GM19455 (cell line): ENCODE data around the gene MYBPHL.

Experiments
- ATAC-seq: cut with Tn5 transposase; IDR thresholded peaks from one replicate; pipeline ENCODE4 v1.9.1; 2021; ENCODE audit not compliant: unreplicated experiment

The MYBPHL gene, protein sequence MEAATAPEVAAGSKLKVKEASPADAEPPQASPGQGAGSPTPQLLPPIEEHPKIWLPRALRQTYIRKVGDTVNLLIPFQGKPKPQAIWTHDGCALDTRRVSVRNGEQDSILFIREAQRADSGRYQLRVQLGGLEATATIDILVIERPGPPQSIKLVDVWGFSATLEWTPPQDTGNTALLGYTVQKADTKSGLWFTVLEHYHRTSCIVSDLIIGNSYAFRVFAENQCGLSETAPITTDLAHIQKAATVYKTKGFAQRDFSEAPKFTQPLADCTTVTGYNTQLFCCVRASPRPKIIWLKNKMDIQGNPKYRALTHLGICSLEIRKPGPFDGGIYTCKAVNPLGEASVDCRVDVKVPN

GRCh38 chr1:109306832-109307273 lies at the start of gene MYBPHL:
MYBPHL (minus strand) TSS chr1:109307011; CDS start chr1:109306991, 20 bp downstream.
- ATAC-seq = no peak

DNA sequence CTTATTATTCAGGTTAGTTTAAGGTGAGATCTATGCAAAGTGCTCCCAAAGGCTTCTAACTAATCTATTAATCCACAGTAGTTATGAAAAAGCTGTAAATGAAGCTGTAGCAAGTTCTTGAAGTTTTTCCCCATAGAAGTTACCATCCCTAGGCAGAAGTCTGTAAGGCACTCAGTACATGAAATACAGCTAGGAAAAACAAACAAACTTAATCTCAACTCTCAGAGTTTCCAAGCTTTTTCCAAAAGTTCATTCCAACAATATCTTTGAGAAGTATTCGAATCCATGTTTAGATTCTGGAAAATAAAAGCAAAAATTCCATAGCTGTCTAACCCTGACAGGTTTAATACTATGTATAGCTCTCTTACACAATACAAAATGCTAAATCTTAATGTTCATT lies 49.7 kb upstream of the MYBPHL start:
- ATAC-seq = no peak

GRCh38 chr1:109354929-109355328 lies 48.1 kb upstream of the MYBPHL start:
- no peak for ATAC-seq

GRCh38 chr1:109351457-109351856 lies 44.6 kb upstream of the MYBPHL start:
- no peak for ATAC-seq

DNA sequence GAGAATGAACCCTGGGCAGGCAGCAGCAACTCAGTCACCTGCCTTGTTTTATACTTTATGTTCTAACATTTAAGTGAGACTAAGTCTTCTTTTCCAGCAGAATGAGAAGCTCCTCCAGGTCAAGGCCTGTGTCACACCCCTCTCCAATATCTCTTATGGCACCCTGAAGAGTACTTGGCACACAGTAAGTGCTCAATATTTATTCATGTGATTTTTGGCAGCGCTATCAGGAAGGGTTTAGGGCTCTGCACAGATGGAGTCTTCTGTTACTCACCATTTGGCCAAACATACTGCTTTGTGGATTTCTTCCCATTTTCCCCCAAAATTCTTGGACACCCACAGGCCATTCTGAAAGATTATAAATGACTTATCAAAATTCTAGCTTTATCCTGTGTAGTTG lies 43.8 kb upstream of the MYBPHL start:
- ATAC-seq = no peak

GRCh38 chr1:109350182-109350581 lies 43.4 kb upstream of the MYBPHL start:
- ATAC-seq = no peak

GRCh38 chr1:109347511-109347910 lies 40.7 kb upstream of the MYBPHL start:
- ATAC-seq = no peak

DNA sequence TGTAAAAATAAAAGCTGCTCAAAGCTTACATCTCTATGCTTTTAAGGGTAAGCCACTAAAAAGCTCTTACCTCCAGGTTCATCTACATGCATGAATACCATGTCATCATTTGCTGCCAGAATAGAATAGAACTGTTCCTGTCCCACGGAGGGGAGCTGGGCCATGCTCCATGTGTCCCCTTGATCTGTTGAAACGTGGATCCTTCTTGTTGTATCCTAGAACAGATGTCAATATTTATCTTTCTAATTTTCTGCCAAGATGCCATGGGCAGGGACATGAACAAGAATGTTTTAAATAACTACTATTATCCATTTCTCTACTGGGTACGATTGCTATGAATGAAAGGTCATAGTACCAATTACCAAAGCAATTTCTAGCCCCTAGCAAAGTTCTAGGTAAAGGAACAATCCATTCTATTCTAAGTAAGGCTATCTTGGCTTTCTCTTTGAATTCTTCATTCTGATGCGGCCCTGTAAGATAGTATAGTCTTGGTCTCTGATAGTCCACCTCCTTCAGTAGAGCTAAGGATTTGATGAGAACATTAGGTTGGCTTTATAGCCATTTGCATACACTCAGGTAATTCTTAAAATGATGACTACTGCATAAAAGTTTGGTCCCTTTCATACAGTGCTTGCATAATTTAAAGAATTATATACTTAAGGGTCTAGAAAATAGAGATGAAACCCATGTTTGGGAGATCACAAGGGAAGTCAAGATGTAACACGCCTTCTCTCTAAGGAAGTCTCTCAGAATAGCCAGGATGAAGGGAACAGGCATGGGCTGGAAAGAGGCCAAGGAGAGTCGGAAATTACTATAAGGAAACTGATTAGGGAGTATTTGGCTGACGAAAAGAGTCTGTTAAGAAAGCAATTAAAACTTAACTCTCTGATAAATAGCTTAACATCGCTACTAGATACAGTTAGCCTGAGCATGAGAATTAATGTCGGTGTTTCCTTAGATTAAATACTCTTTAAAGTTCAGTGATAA lies 35.4 kb upstream of the MYBPHL start:
- ATAC-seq = no peak

- no peak for ATAC-seq
Measured at GRCh38 chr1:109338608-109339007, 31.8 kb upstream of the MYBPHL start.

DNA sequence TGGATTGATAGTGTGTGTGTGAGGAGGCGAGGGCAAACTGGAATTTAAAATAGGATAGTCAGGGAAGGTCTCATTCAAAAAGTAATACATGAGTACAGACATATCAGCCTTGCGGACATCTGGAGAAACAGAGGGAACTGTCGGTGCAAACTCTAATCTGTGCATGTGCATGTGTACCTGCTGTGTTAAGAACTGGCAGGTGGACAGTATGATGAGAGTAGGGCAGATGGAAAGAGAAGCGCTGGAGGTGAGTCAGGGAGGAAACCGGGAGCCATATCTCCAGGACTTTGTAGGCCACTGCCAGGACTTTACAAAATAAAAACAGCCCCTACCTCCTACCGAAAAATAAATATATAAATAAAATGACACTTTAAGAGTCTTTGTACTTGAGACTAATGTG lies 31.3 kb upstream of the MYBPHL start:
- ATAC-seq = no peak

- ATAC-seq = no peak
Measured at GRCh38 chr1:109335091-109335490, 28.3 kb upstream of the MYBPHL start.

DNA sequence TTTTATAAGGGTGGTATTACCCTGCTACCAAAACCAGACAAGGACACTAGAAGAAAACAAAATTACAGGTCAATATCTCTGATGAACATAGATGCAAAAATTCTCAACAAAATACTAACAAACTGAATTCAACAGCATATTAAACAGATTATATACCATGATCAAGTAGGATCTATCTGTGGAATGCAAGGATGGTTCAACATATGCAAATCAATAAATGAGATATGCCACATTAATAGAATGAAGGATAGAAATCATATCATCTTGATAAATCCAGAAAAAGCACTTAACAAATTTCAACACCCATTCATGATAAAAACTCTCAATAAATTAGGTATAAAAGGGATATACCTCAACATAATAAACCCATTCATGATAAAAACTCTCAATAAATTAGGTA lies 24.3 kb upstream of the MYBPHL start:
- no peak for ATAC-seq

DNA sequence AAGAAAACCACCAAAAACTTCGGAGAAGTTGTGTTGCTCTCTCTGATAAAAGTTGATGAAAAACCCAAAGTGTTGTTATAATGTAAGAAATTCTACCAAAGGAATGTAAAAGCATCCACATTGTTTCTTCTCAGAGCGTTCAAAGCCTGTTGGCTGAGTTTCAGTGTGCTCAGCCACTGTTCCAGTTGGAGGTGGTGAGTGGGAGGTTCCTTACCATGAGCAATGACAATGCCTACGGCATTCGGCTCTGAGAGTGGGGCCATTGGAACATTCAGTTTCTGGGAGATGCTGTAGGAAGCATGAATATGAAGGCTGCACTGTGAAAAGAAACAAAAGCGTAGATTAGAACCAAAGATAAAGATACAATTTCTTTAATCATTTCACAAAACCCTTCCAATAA lies 20.5 kb upstream of the MYBPHL start:
- ATAC-seq = no peak

DNA sequence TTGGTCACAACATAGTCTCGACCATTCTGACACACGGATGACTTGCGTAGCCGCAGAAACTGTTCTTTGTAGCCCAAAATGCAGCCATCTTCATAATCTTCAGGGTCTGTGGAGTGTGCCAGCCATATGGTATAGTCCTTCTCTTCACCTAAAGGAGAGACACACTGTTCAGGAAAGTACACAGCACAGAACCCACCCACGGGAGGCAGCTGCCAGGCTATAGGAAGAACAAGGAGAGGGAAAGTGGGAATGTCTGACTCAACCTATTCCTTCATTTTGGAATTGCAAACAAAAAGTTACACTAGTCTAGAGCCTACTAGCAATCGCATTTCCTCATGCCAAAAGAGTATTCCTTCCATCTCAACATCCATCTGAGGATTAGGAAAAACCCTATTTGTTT lies 16.2 kb upstream of the MYBPHL start:
- no peak for ATAC-seq

- no peak for ATAC-seq
Measured at GRCh38 chr1:109319114-109319513, 12.3 kb upstream of the MYBPHL start.

DNA sequence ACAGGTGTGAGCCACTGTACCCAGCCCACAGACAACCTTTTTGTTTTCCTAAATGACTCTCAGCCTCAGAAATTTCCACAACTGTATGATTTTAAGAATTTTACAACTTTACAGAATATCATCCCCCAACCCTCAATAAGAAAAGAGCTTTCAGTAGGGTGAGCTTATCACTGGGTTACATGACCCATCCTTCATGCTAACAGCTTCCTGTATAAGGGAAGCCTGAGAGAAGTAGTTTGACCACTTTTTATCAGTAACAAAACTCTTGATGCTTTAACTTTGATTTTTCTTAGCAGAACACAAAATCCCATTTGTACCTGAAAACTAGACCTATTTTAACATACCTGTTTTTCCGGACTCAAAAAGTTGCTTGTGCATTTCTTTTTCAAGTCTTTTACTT lies 9.7 kb upstream of the MYBPHL start:
- no peak for ATAC-seq

DNA sequence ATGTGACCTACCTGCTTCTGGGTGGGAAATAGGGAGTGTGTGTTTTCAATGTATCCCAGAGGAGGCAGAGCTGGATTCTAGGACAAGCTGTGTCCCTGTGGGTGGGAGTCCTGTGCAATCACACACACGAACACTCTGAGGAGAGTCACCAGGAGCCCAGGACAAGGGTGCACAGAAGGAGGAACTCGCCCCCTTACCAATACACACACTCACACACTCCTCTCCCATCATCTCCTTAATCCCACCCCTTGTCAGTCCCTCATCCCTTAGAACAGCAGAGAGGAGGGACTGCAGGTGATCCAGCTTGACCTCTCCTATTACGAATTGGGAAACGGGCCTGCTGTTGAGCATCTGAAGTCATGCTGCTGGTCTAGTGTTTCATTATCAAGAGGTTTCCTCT lies 8.5 kb upstream of the MYBPHL start:
- no peak for ATAC-seq

DNA sequence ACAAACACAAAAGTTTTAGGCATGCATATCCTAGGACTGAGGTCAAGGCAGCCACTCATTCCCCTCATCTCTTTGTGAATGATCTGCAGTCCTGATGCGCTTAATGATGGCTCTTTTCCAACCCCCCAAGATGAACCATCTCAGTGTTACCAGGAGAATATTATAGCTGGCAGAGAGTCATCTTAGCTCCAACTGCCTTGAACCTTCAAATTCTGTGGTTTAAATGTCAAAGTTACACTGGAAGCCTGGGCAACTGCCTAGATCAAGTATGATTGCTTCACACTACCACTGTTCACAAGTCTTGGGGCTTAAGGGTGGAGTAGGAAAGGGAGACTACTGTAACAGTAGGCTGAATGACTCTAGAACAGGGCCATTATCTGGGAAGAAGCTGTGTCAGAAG lies 8.0 kb upstream of the MYBPHL start:
- ATAC-seq = no peak

DNA sequence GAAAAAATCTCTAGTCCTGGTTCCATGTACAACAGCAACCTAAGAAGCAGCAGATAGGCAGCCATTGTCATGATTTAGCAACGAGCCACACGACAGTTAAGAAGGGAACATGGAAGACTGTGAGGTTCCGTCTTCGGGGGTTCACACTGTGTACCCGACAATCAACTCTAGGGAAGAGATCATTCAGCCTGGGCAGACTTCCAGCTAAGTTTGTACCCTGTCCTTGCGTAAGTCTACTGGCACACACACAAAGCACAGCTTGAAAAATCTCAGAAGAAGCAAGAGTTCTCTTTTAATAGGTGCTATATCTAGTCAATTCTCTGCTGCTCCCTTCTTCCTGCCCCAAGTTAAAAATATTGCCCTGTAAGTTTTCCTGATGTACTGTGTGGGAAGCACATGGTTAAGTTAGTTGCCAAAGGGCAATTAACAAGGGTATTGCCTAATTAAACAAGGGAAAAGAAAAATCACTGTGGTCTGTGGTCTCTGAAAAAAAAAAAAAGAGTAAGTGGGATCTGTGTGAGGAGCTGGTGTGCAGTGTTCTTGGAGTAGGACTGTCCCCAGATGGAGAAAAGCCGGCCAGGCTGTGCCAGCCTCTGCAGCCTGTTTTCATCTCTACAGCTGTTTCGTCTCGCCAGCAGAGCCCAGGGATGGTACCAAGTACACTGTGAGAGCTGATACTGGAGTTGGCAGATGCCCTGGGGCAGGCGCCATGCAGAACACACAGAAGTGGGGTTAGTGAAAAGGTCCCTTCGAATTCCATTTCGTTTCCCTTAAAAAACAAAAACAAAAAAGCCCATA lies 6.4 kb upstream of the MYBPHL start:
- no peak for ATAC-seq

- ATAC-seq = no peak
Measured at GRCh38 chr1:109312246-109312645, 5.4 kb upstream of the MYBPHL start.

DNA sequence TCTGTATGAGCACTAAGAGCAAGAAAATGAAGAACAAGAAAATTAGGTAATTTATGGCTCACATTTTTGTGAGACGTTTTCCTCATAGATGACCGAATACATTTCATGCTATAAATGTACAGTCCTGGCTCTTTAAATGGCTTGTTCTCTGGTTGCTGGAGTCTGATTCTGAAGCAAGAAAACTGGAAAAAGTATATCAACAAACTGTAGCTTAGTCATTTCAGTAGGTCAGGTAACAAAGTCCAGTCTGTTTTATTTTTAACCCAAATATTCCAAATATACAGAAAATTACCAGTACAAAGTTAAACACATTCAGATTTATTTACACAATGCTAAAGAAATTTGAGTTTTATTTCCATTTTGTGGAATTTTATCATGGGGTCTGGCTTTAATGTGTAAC lies 2.5 kb upstream of the MYBPHL start:
- no peak for ATAC-seq
